ENCODE measurements around the gene BAG1. TPM values are rescaled to one million over a fixed set of nuclear protein-coding genes. Genes with fewer than 3 reads are reported as not detected.

BAG1 gene
- total and polyA plus RNA-seq, 2 donors from 2014 or later: 134 to 268 TPM

GRCh38 chr9:33273266-33273971 is 8.9 kb upstream of the BAG1 start:
- TF ChIP-seq CTCF (IDR thresholded peaks at IDR 0.05; ENCODE audit: borderline replicate concordance, extremely low read depth, insufficient read depth): no peak
- Histone ChIP-seq H3K27ac (ENCODE audit: low read depth in 2 of 2, low read length in 2 of 2) (no peak overlapping the region), H3K36me3 (ENCODE audit: control insufficient read depth in 2 of 3, insufficient read depth in 3 of 3, low read length in 3 of 3) (peaks cover 24 to 50% (median 46%) of the 10 kb centered on the region in 3 donors), H3K4me1 (ENCODE audit: control insufficient read depth in 2 of 3, insufficient read depth in 2 of 3, low read depth in 1 of 3, low read length in 3 of 3) (no peaks in the 10 kb centered on the region), H3K4me3 (ENCODE audit: low read length in 3 of 3) (no peak overlapping the region), H3K9ac (ENCODE audit: low read length in 3 of 3) (no peak overlapping the region), H3K9me3 (ENCODE audit: control insufficient read depth in 2 of 3, insufficient read depth in 1 of 3, low read length in 3 of 3) (no peaks in the 10 kb centered on the region), H3K27me3 (ENCODE audit: control insufficient read depth, insufficient read depth, low read length) (no peaks in the 10 kb centered on the region)
- intact Hi-C loops (cut with DNase I): no loop called here
- FAIRE-seq: no peak
- DNase-seq: no peak

GRCh38 chr9:33272061-33272460 is 7.6 kb upstream of the BAG1 start:
- Histone ChIP-seq H3K9me3 (ENCODE audit: control insufficient read depth in 2 of 3, insufficient read depth in 1 of 3, low read length in 3 of 3) (no peaks in the 10 kb centered on the region), H3K4me3 (ENCODE audit: low read length in 3 of 3) (no peak overlapping the region), H3K27me3 (ENCODE audit: control insufficient read depth, insufficient read depth, low read length) (no peaks in the 10 kb centered on the region), H3K4me1 (ENCODE audit: control insufficient read depth in 2 of 3, insufficient read depth in 2 of 3, low read depth in 1 of 3, low read length in 3 of 3) (no peaks in the 10 kb centered on the region), H3K9ac (ENCODE audit: low read length in 3 of 3) (no peak overlapping the region), H3K36me3 (ENCODE audit: control insufficient read depth in 2 of 3, insufficient read depth in 3 of 3, low read length in 3 of 3) (peaks cover 17 to 47% (median 37%) of the 10 kb centered on the region in 3 donors), H3K27ac (ENCODE audit: low read depth in 2 of 2, low read length in 2 of 2) (no peak overlapping the region)
- intact Hi-C loops (cut with DNase I): no loop called here
- no peak for DNase-seq
- FAIRE-seq: no peak
- no peak for TF ChIP-seq CTCF (IDR thresholded peaks at IDR 0.05; ENCODE audit: borderline replicate concordance, extremely low read depth, insufficient read depth)

- no peak for FAIRE-seq
- Histone ChIP-seq H3K4me1 (ENCODE audit: control insufficient read depth in 2 of 3, insufficient read depth in 2 of 3, low read depth in 1 of 3, low read length in 3 of 3) (peaks cover 0 to 11% (median 8%) of the 10 kb centered on the region in 3 donors), H3K4me3 (ENCODE audit: low read length in 3 of 3) (no peak overlapping the region), H3K27me3 (ENCODE audit: control insufficient read depth, insufficient read depth, low read length) (no peaks in the 10 kb centered on the region), H3K9ac (ENCODE audit: low read length in 3 of 3) (no peak overlapping the region), H3K9me3 (ENCODE audit: control insufficient read depth in 2 of 3, insufficient read depth in 1 of 3, low read length in 3 of 3) (no peaks in the 10 kb centered on the region), H3K27ac (ENCODE audit: low read depth in 2 of 2, low read length in 2 of 2) (no peak overlapping the region), H3K36me3 (ENCODE audit: control insufficient read depth in 2 of 3, insufficient read depth in 3 of 3, low read length in 3 of 3) (peaks cover 16 to 42% (median 32%) of the 10 kb centered on the region in 3 donors)
- intact Hi-C loops (cut with DNase I): no loop called here
- DNase-seq: no peak
- TF ChIP-seq CTCF (IDR thresholded peaks at IDR 0.05; ENCODE audit: borderline replicate concordance, extremely low read depth, insufficient read depth): no peak
Measured at GRCh38 chr9:33270146-33270545, 5.6 kb upstream of the BAG1 start.

Measured in kidney (tissue), 14 donors.